HEK293 (cell line): Measurements from ENCODE around the gene ANO3.

ENCODE experiments used
- CTCF ChIP-seq: fragments of 450-650 bp; formaldehyde crosslinking; IDR thresholded peaks from 2 replicates; pipeline ENCODE4 v1.5.1; 2016; ENCODE audit warnings: missing biosample characterization, missing genetic modification characterization
- PRDM6 ChIP-seq: fragments of 450-650 bp; formaldehyde crosslinking; IDR thresholded peaks from 2 replicates; pipeline ENCODE4 v1.5.1; 2017; ENCODE audit warnings: missing biosample characterization, missing genetic modification characterization
- RBAK ChIP-seq: fragments of 450-650 bp; formaldehyde crosslinking; IDR thresholded peaks from 2 replicates; pipeline ENCODE4 v1.5.1; 2016; ENCODE audit warnings: missing biosample characterization, missing genetic modification characterization
- REST ChIP-seq: fragments of 450-650 bp; formaldehyde crosslinking; IDR thresholded peaks from 2 replicates; pipeline ENCODE4 v1.5.1; 2016; ENCODE audit warnings: missing biosample characterization, missing genetic modification characterization
- SCRT2 ChIP-seq: fragments of 450-650 bp; formaldehyde crosslinking; IDR thresholded peaks from 2 replicates; pipeline ENCODE4 v1.5.1; 2016; ENCODE audit warnings: missing biosample characterization, missing genetic modification characterization
- ZNF121 ChIP-seq: fragments of 450-650 bp; formaldehyde crosslinking; IDR thresholded peaks from 2 replicates; pipeline ENCODE4 v1.5.1; 2016; ENCODE audit warnings: missing biosample characterization, missing genetic modification characterization
- ZNF23 ChIP-seq: fragments of 450-650 bp; formaldehyde crosslinking; IDR thresholded peaks from 2 replicates; pipeline ENCODE4 v1.5.1; 2016; ENCODE audit warnings: missing biosample characterization, missing genetic modification characterization, borderline replicate concordance
- ZNF239 ChIP-seq: fragments of 450-650 bp; formaldehyde crosslinking; IDR thresholded peaks from 2 replicates; pipeline ENCODE4 v1.5.1; 2016; ENCODE audit warnings: missing biosample characterization, missing genetic modification characterization
- ZNF302 ChIP-seq: fragments of 450-650 bp; formaldehyde crosslinking; IDR thresholded peaks from 2 replicates; pipeline ENCODE4 v1.5.1; 2016; ENCODE audit warnings: missing biosample characterization, missing genetic modification characterization, low read depth
- ZNF621 ChIP-seq: fragments of 450-650 bp; formaldehyde crosslinking; IDR thresholded peaks from 2 replicates; pipeline ENCODE4 v1.5.1; 2017; ENCODE audit warnings: missing biosample characterization, missing genetic modification characterization
- ZNF768 ChIP-seq: fragments of 450-650 bp; formaldehyde crosslinking; IDR thresholded peaks from 2 replicates; pipeline ENCODE4 v1.5.1; 2018; ENCODE audit warnings: missing biosample characterization, mild to moderate bottlenecking, missing genetic modification characterization

- TF ChIP-seq ZNF302 (tag by site-specific recombination) = no peak
- TF ChIP-seq PRDM6 (tag by site-specific recombination) = no peak
- no peak for TF ChIP-seq CTCF (tag by site-specific recombination)
- no peak for TF ChIP-seq ZNF23
- no peak for TF ChIP-seq ZNF239 (tag by site-specific recombination)
- no peak for TF ChIP-seq ZNF121 (tag by site-specific recombination)
- no peak for TF ChIP-seq SCRT2
- TF ChIP-seq RBAK (tag by site-specific recombination) = no peak
- TF ChIP-seq ZNF768 (tag by site-specific recombination) = no peak
- TF ChIP-seq ZNF621 (tag by site-specific recombination) = no peak
- no peak for TF ChIP-seq REST
Observed at GRCh38 chr11:26618441-26618840, 286.5 kb downstream of the ANO3 start.
